ENCODE measurements around the gene EID3. TPM values are rescaled to one million over a fixed set of nuclear protein-coding genes. Genes with fewer than 3 reads are reported as not detected.

The EID3 gene
- total RNA-seq, 1 experiment from 2014 or later, result 1.4 TPM

GRCh38 chr12:104351057-104351983 is 47.8 kb downstream of the EID3 start:
- H3K4me2 ChIP-seq (ENCODE audit: insufficient read depth, insufficient read length, low read length), result peak overlapping the region; percentile 20
- no peak overlapping the region for H3K56ac ChIP-seq (ENCODE audit: insufficient read length, low read depth, low read length)
- H3K9me3 ChIP-seq (ENCODE audit: control insufficient read depth, low read depth, low read length), result no peaks in the 10 kb centered on the region

More at GRCh38 chr12:104351057-104351983, 47.8 kb downstream of the EID3 start:
- Histone ChIP-seq H3K79me1 (ENCODE audit: insufficient read depth, low read depth, low read length, poor library complexity, severe bottlenecking) (no peaks in the 10 kb centered on the region), H3K27ac (ENCODE audit: insufficient read length, low read depth, low read length) (peak overlapping the region; percentile 33), H2AFZ (ENCODE audit: low read length) (no peak overlapping the region), H3K79me2 (ENCODE audit: insufficient read depth, low read length) (no peaks in the 10 kb centered on the region), H3K9ac (ENCODE audit: extremely low read depth, insufficient read length, low read length) (no peak overlapping the region), H4K8ac (replicated peaks; ENCODE audit: insufficient read length, low read depth, low read length) (no peak overlapping the region), H4K5ac (ENCODE audit: insufficient read length, low read depth, low read length) (no peak overlapping the region), H2BK120ac (ENCODE audit: low read depth, low read length, poor library complexity, severe bottlenecking) (no peak overlapping the region), H3K4ac (ENCODE audit: low read depth, low read length) (no peak overlapping the region), H3K23me2 (ENCODE audit: insufficient read length, low read depth, low read length, poor library complexity, severe bottlenecking) (no peaks in the 10 kb centered on the region), H2BK12ac (ENCODE audit: insufficient read length, low read depth, low read length) (no peak overlapping the region), H3K4me1 (ENCODE audit: insufficient read depth, low read length) (peaks cover 9% of the 10 kb centered on the region), H2AK5ac (ENCODE audit: insufficient read length, low read length) (no peak overlapping the region), H3K18ac (ENCODE audit: insufficient read length, low read depth, low read length) (no peak overlapping the region), H4K91ac (ENCODE audit: insufficient read length, low read depth, low read length) (no peak overlapping the region), H2BK5ac (ENCODE audit: insufficient read length, low read length) (no peak overlapping the region), H2BK20ac (ENCODE audit: low read depth, low read length, poor library complexity, severe bottlenecking) (no peak overlapping the region), H4K20me1 (ENCODE audit: control insufficient read depth, insufficient read depth, insufficient read length) (no peaks in the 10 kb centered on the region), H3K23ac (ENCODE audit: insufficient read length, low read depth, low read length) (no peak overlapping the region), H3K14ac (ENCODE audit: insufficient read depth, low read length) (no peak overlapping the region), H3K27me3 (ENCODE audit: insufficient read depth, low read length) (no peaks in the 10 kb centered on the region), H2BK15ac (ENCODE audit: low read depth, low read length) (no peak overlapping the region), H3T11ph (ENCODE audit: low read length) (no peak overlapping the region)
- no CpG with 5 or more reads among the region's 4 CpGs for WGBS (ENCODE audit: extremely low coverage, insufficient read length, low lambda C conversion rate)
- no peak for TF ChIP-seq CTCF (conservative IDR thresholded peaks at IDR 0.05)
- H3K4me1 Mint-ChIP-seq, result peaks cover 15 to 25% of the 10 kb centered on the region in 2 experiments
- H3K9me3 Mint-ChIP-seq, result no peaks in the 10 kb centered on the region
- no peak overlapping the region; a peak in 1 of 5 replicates for H3K4me3 Mint-ChIP-seq
- no peaks in the 10 kb centered on the region; the same call in 1 of the 2 replicates for H3K27me3 Mint-ChIP-seq (ENCODE audit: low read depth)
- DNase-seq, result peak; percentile 43
- peak overlapping the region; percentile 37 to 87 (median 58); a peak in 6 of 7 replicates for H3K27ac Mint-ChIP-seq
- peaks cover 11 to 30% (median 26%) of the 10 kb centered on the region in 3 experiments; a peak in 6 of 7 replicates for H3K36me3 Mint-ChIP-seq (ENCODE audit: insufficient read depth in 1 of 3, low read depth in 3 of 3)

All from H9 (cell line).